ENCODE results near the gene SLC8A1.

Gene SLC8A1

GRCh38 chr2:40321822-40322221 is 130.1 kb downstream of the SLC8A1 start:
- Histone ChIP-seq H3K4me1 (ENCODE audit: control insufficient read depth in 1 of 2, insufficient read depth in 2 of 2, low read length in 2 of 2) (no peaks in the 10 kb centered on the region), H3K27me3 (ENCODE audit: control insufficient read depth in 1 of 2, insufficient read depth in 2 of 2, low read length in 2 of 2) (no peaks in the 10 kb centered on the region), H3K9me3 (ENCODE audit: control insufficient read depth in 1 of 2, low read length in 2 of 2) (no peaks in the 10 kb centered on the region), H3K9ac (ENCODE audit: low read depth in 1 of 2, low read length in 2 of 2) (no peak overlapping the region), H3K27ac (ENCODE audit: low read depth, low read length) (no peak overlapping the region), H3K36me3 (ENCODE audit: control insufficient read depth in 1 of 2, insufficient read depth in 2 of 2, low read length in 2 of 2) (no peaks in the 10 kb centered on the region), H3K4me3 (ENCODE audit: low read depth in 1 of 2, low read length in 2 of 2) (no peak overlapping the region)

GRCh38 chr2:40321016-40321623 is 130.8 kb downstream of the SLC8A1 start:
- no peak overlapping the region for H3K4me3 ChIP-seq (ENCODE audit: low read depth in 1 of 2, low read length in 2 of 2)
- no peaks in the 10 kb centered on the region for H3K36me3 ChIP-seq (ENCODE audit: control insufficient read depth in 1 of 2, insufficient read depth in 2 of 2, low read length in 2 of 2)
- no peaks in the 10 kb centered on the region for H3K27me3 ChIP-seq (ENCODE audit: control insufficient read depth in 1 of 2, insufficient read depth in 2 of 2, low read length in 2 of 2)
- no peak overlapping the region for H3K9ac ChIP-seq (ENCODE audit: low read depth in 1 of 2, low read length in 2 of 2)
- H3K27ac ChIP-seq (ENCODE audit: low read depth, low read length), result no peak overlapping the region
- H3K4me1 ChIP-seq (ENCODE audit: control insufficient read depth in 1 of 2, insufficient read depth in 2 of 2, low read length in 2 of 2), result no peaks in the 10 kb centered on the region
- H3K9me3 ChIP-seq (ENCODE audit: control insufficient read depth in 1 of 2, low read length in 2 of 2), result no peaks in the 10 kb centered on the region

- H3K9ac ChIP-seq (ENCODE audit: low read depth in 1 of 2, low read length in 2 of 2), result no peak overlapping the region
- H3K9me3 ChIP-seq (ENCODE audit: control insufficient read depth in 1 of 2, low read length in 2 of 2), result peaks cover 0 to 12% of the 10 kb centered on the region in 2 donors
- no peaks in the 10 kb centered on the region for H3K27me3 ChIP-seq (ENCODE audit: control insufficient read depth in 1 of 2, insufficient read depth in 2 of 2, low read length in 2 of 2)
- H3K4me3 ChIP-seq (ENCODE audit: low read depth in 1 of 2, low read length in 2 of 2), result no peak overlapping the region
- H3K27ac ChIP-seq (ENCODE audit: low read depth, low read length), result no peak overlapping the region
- no peaks in the 10 kb centered on the region for H3K36me3 ChIP-seq (ENCODE audit: control insufficient read depth in 1 of 2, insufficient read depth in 2 of 2, low read length in 2 of 2)
- H3K4me1 ChIP-seq (ENCODE audit: control insufficient read depth in 1 of 2, insufficient read depth in 2 of 2, low read length in 2 of 2), result no peaks in the 10 kb centered on the region
Measured at GRCh38 chr2:40318921-40319320, 133.0 kb downstream of the SLC8A1 start.

DNA sequence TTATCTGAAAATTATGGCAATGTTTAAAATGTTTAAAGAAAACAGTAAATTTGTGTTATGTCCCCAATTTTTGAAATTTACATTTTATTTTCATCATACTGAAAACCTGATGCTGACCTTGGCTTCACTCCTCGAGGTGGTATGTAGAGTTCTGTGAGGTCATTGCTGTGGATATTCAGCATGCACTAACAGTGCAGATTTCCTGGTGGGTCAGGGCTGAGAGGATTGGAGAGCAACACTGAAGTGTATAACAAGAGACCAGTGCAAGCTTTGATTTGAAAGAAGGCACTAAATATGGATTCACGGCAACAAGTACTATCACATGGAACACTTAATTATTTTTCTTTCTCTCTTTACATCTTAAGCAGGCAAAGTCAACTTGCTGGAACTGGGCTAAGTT is 134.1 kb downstream of the SLC8A1 start:
- no peak overlapping the region for H3K9ac ChIP-seq (ENCODE audit: low read depth in 1 of 2, low read length in 2 of 2)
- H3K36me3 ChIP-seq (ENCODE audit: control insufficient read depth in 1 of 2, insufficient read depth in 2 of 2, low read length in 2 of 2), result no peaks in the 10 kb centered on the region
- peaks cover 0 to 12% of the 10 kb centered on the region in 2 donors for H3K9me3 ChIP-seq (ENCODE audit: control insufficient read depth in 1 of 2, low read length in 2 of 2)
- no peak overlapping the region for H3K4me3 ChIP-seq (ENCODE audit: low read depth in 1 of 2, low read length in 2 of 2)
- H3K4me1 ChIP-seq (ENCODE audit: control insufficient read depth in 1 of 2, insufficient read depth in 2 of 2, low read length in 2 of 2), result no peaks in the 10 kb centered on the region
- no peak overlapping the region for H3K27ac ChIP-seq (ENCODE audit: low read depth, low read length)
- H3K27me3 ChIP-seq (ENCODE audit: control insufficient read depth in 1 of 2, insufficient read depth in 2 of 2, low read length in 2 of 2), result no peaks in the 10 kb centered on the region

- H3K9ac ChIP-seq (ENCODE audit: low read depth in 1 of 2, low read length in 2 of 2), result no peak overlapping the region
- H3K4me3 ChIP-seq (ENCODE audit: low read depth in 1 of 2, low read length in 2 of 2), result no peak overlapping the region
- no peaks in the 10 kb centered on the region for H3K36me3 ChIP-seq (ENCODE audit: control insufficient read depth in 1 of 2, insufficient read depth in 2 of 2, low read length in 2 of 2)
- H3K27ac ChIP-seq (ENCODE audit: low read depth, low read length), result no peak overlapping the region
- no peaks in the 10 kb centered on the region for H3K4me1 ChIP-seq (ENCODE audit: control insufficient read depth in 1 of 2, insufficient read depth in 2 of 2, low read length in 2 of 2)
- no peaks in the 10 kb centered on the region for H3K27me3 ChIP-seq (ENCODE audit: control insufficient read depth in 1 of 2, insufficient read depth in 2 of 2, low read length in 2 of 2)
- peaks cover 0 to 12% of the 10 kb centered on the region in 2 donors for H3K9me3 ChIP-seq (ENCODE audit: control insufficient read depth in 1 of 2, low read length in 2 of 2)
Measured at GRCh38 chr2:40317046-40317445, 134.8 kb downstream of the SLC8A1 start.

GRCh38 chr2:40316620-40317019 is 135.3 kb downstream of the SLC8A1 start:
- H3K4me1 ChIP-seq (ENCODE audit: control insufficient read depth in 1 of 2, insufficient read depth in 2 of 2, low read length in 2 of 2), result no peaks in the 10 kb centered on the region
- H3K4me3 ChIP-seq (ENCODE audit: low read depth in 1 of 2, low read length in 2 of 2), result no peak overlapping the region
- no peak overlapping the region for H3K27ac ChIP-seq (ENCODE audit: low read depth, low read length)

DNA sequence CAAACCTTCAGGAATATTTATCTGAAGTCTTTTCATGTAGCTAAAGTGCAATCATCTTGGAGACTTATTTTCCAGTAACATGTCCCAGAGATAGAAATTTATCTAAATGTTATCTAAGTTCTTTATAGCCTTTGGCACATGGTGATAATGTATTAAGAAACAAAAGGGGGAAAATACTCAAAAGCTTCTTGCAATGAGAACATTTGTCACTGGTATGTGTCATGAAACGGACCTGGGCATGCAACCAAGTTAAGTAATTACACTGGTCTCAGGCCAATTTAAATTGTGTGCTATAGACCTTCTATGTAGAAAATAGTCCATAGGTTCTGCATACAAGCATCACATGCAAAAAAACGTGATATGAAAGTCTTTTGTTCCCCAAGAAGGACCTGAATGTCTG is 136.2 kb downstream of the SLC8A1 start:
- H3K9ac ChIP-seq (ENCODE audit: low read depth in 1 of 2, low read length in 2 of 2), result no peak overlapping the region
- H3K4me1 ChIP-seq (ENCODE audit: control insufficient read depth in 1 of 2, insufficient read depth in 2 of 2, low read length in 2 of 2), result no peaks in the 10 kb centered on the region
- peaks cover 0 to 12% of the 10 kb centered on the region in 2 donors for H3K9me3 ChIP-seq (ENCODE audit: control insufficient read depth in 1 of 2, low read length in 2 of 2)
- no peaks in the 10 kb centered on the region for H3K27me3 ChIP-seq (ENCODE audit: control insufficient read depth in 1 of 2, insufficient read depth in 2 of 2, low read length in 2 of 2)
- H3K36me3 ChIP-seq (ENCODE audit: control insufficient read depth in 1 of 2, insufficient read depth in 2 of 2, low read length in 2 of 2), result no peaks in the 10 kb centered on the region
- H3K27ac ChIP-seq (ENCODE audit: low read depth, low read length), result no peak overlapping the region
- H3K4me3 ChIP-seq (ENCODE audit: low read depth in 1 of 2, low read length in 2 of 2), result no peak overlapping the region

More at GRCh38 chr2:40316620-40317019, 135.3 kb downstream of the SLC8A1 start:
- Histone ChIP-seq H3K27me3 (ENCODE audit: control insufficient read depth in 1 of 2, insufficient read depth in 2 of 2, low read length in 2 of 2) (no peaks in the 10 kb centered on the region), H3K9me3 (ENCODE audit: control insufficient read depth in 1 of 2, low read length in 2 of 2) (peaks cover 0 to 12% of the 10 kb centered on the region in 2 donors), H3K9ac (ENCODE audit: low read depth in 1 of 2, low read length in 2 of 2) (no peak overlapping the region), H3K36me3 (ENCODE audit: control insufficient read depth in 1 of 2, insufficient read depth in 2 of 2, low read length in 2 of 2) (no peaks in the 10 kb centered on the region)

DNA sequence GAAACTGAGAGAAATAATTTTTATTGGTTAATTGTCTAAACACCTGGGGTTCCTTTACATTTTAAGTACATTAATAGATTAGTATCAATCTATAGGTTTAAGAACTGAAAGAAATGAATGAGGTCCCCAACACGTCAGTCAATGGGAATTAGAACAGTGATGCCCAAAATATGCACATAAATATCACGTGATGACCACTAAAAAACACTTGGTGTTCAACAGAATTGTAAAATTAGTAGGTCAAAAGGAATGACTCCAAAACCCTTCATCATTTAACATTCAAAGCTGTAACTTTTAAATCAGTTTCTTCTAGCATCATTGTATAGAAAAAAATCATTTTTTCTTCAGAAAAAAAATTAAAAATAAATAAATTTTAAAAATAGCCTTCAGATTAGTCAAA is 140.9 kb downstream of the SLC8A1 start:
- Histone ChIP-seq H3K4me1 (ENCODE audit: control insufficient read depth in 1 of 2, insufficient read depth in 2 of 2, low read length in 2 of 2) (no peaks in the 10 kb centered on the region), H3K4me3 (ENCODE audit: low read depth in 1 of 2, low read length in 2 of 2) (no peak overlapping the region), H3K9me3 (ENCODE audit: control insufficient read depth in 1 of 2, low read length in 2 of 2) (peaks cover 0 to 12% of the 10 kb centered on the region in 2 donors), H3K36me3 (ENCODE audit: control insufficient read depth in 1 of 2, insufficient read depth in 2 of 2, low read length in 2 of 2) (no peaks in the 10 kb centered on the region), H3K27me3 (ENCODE audit: control insufficient read depth in 1 of 2, insufficient read depth in 2 of 2, low read length in 2 of 2) (no peaks in the 10 kb centered on the region), H3K27ac (ENCODE audit: low read depth, low read length) (no peak overlapping the region), H3K9ac (ENCODE audit: low read depth in 1 of 2, low read length in 2 of 2) (no peak overlapping the region)

DNA sequence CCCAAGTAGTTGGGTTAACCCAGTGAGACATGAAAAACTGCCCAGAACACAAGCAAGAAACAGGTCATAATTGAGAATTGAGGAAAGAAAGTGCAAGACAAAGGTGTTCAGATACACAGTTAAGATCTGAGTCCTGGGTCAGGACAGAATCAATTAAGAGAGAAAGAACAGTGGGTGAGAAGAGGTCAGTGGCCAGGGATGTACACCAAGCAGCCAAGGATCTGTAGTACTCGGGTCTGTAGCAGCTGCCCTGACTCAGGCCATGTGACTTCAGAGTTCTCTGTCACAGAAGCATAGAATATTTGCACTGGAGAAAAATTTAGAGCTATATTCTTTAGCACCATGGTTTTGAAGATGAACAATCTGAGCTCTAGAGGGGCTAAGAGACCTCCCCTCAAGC is 141.6 kb downstream of the SLC8A1 start:
- no peaks in the 10 kb centered on the region for H3K4me1 ChIP-seq (ENCODE audit: control insufficient read depth in 1 of 2, insufficient read depth in 2 of 2, low read length in 2 of 2)
- peaks cover 0 to 12% of the 10 kb centered on the region in 2 donors for H3K9me3 ChIP-seq (ENCODE audit: control insufficient read depth in 1 of 2, low read length in 2 of 2)
- H3K27ac ChIP-seq (ENCODE audit: low read depth, low read length), result no peak overlapping the region
- no peaks in the 10 kb centered on the region for H3K27me3 ChIP-seq (ENCODE audit: control insufficient read depth in 1 of 2, insufficient read depth in 2 of 2, low read length in 2 of 2)
- H3K36me3 ChIP-seq (ENCODE audit: control insufficient read depth in 1 of 2, insufficient read depth in 2 of 2, low read length in 2 of 2), result no peaks in the 10 kb centered on the region
- no peak overlapping the region for H3K9ac ChIP-seq (ENCODE audit: low read depth in 1 of 2, low read length in 2 of 2)
- no peak overlapping the region for H3K4me3 ChIP-seq (ENCODE audit: low read depth in 1 of 2, low read length in 2 of 2)

DNA sequence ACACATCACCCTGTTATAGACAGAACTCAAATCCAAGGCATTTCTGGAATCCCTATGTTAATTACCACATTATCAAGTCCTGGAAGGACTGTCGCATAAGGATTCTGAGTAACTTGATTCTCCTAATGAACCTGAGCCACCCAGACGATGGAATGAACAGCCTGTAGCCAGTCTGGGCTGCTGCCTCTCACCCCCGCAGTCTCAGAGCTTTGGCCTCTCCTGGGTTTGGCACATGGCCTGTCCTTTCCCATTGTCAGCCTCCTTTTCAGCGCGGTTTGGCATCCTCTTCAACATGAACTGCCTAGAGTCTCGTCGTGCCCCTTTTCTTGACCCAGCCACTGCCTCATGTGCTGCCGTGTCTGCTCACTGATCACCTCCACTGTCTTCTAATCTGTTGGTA is 147.6 kb downstream of the SLC8A1 start:
- Histone ChIP-seq H3K9ac (ENCODE audit: low read depth in 1 of 2, low read length in 2 of 2) (no peak overlapping the region), H3K27me3 (ENCODE audit: control insufficient read depth in 1 of 2, insufficient read depth in 2 of 2, low read length in 2 of 2) (no peaks in the 10 kb centered on the region), H3K27ac (ENCODE audit: low read depth, low read length) (no peak overlapping the region), H3K4me3 (ENCODE audit: low read depth in 1 of 2, low read length in 2 of 2) (no peak overlapping the region), H3K4me1 (ENCODE audit: control insufficient read depth in 1 of 2, insufficient read depth in 2 of 2, low read length in 2 of 2) (no peaks in the 10 kb centered on the region), H3K9me3 (ENCODE audit: control insufficient read depth in 1 of 2, low read length in 2 of 2) (no peaks in the 10 kb centered on the region), H3K36me3 (ENCODE audit: control insufficient read depth in 1 of 2, insufficient read depth in 2 of 2, low read length in 2 of 2) (no peaks in the 10 kb centered on the region)

DNA sequence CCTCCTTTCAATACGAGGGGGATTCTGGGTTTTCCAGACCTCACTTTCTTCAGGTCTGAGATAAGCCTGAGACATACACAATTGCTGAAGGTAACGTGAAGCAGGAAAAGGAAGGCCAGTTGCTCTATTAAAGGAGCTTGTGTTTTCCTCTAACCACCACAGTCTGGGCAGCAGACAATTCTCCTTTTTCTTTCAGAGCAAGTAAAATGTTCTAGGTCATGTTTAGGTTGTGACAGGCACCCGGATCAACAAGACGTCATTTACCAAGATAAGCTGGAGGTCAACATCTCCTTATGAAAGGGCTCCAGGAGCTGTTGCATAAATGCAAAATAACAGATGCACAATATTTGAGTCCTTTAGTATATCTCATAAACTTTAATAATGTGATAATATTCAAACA is 148.1 kb downstream of the SLC8A1 start:
- Histone ChIP-seq H3K9ac (ENCODE audit: low read depth in 1 of 2, low read length in 2 of 2) (no peak overlapping the region), H3K27me3 (ENCODE audit: control insufficient read depth in 1 of 2, insufficient read depth in 2 of 2, low read length in 2 of 2) (no peaks in the 10 kb centered on the region), H3K36me3 (ENCODE audit: control insufficient read depth in 1 of 2, insufficient read depth in 2 of 2, low read length in 2 of 2) (no peaks in the 10 kb centered on the region), H3K4me3 (ENCODE audit: low read depth in 1 of 2, low read length in 2 of 2) (no peak overlapping the region), H3K4me1 (ENCODE audit: control insufficient read depth in 1 of 2, insufficient read depth in 2 of 2, low read length in 2 of 2) (no peaks in the 10 kb centered on the region), H3K9me3 (ENCODE audit: control insufficient read depth in 1 of 2, low read length in 2 of 2) (no peaks in the 10 kb centered on the region), H3K27ac (ENCODE audit: low read depth, low read length) (no peak overlapping the region)

Data from duodenal mucosa (tissue), 2 donors.